Measurements from ENCODE around the gene UBAP2. TPM values are rescaled to one million over a fixed set of nuclear protein-coding genes. Genes with fewer than 3 reads are reported as not detected.
A peak's percentile ranks its signal among the peaks of the same experiment; 100 is the strongest.

Gene UBAP2, protein sequence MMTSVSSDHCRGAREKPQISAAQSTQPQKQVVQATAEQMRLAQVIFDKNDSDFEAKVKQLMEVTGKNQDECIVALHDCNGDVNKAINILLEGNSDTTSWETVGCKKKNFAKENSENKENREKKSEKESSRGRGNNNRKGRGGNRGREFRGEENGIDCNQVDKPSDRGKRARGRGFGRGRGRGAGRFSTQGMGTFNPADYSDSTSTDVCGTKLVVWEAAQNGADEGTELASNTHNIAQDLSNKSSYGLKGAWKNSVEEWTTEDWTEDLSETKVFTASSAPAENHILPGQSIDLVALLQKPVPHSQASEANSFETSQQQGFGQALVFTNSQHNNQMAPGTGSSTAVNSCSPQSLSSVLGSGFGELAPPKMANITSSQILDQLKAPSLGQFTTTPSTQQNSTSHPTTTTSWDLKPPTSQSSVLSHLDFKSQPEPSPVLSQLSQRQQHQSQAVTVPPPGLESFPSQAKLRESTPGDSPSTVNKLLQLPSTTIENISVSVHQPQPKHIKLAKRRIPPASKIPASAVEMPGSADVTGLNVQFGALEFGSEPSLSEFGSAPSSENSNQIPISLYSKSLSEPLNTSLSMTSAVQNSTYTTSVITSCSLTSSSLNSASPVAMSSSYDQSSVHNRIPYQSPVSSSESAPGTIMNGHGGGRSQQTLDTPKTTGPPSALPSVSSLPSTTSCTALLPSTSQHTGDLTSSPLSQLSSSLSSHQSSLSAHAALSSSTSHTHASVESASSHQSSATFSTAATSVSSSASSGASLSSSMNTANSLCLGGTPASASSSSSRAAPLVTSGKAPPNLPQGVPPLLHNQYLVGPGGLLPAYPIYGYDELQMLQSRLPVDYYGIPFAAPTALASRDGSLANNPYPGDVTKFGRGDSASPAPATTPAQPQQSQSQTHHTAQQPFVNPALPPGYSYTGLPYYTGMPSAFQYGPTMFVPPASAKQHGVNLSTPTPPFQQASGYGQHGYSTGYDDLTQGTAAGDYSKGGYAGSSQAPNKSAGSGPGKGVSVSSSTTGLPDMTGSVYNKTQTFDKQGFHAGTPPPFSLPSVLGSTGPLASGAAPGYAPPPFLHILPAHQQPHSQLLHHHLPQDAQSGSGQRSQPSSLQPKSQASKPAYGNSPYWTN
- total RNA-seq (2014; rRNA removed; shearing (Covaris generic); ENCODE audit: low replicate concordance), result 5.8 and 7.1 TPM in 2 replicates

DNA sequence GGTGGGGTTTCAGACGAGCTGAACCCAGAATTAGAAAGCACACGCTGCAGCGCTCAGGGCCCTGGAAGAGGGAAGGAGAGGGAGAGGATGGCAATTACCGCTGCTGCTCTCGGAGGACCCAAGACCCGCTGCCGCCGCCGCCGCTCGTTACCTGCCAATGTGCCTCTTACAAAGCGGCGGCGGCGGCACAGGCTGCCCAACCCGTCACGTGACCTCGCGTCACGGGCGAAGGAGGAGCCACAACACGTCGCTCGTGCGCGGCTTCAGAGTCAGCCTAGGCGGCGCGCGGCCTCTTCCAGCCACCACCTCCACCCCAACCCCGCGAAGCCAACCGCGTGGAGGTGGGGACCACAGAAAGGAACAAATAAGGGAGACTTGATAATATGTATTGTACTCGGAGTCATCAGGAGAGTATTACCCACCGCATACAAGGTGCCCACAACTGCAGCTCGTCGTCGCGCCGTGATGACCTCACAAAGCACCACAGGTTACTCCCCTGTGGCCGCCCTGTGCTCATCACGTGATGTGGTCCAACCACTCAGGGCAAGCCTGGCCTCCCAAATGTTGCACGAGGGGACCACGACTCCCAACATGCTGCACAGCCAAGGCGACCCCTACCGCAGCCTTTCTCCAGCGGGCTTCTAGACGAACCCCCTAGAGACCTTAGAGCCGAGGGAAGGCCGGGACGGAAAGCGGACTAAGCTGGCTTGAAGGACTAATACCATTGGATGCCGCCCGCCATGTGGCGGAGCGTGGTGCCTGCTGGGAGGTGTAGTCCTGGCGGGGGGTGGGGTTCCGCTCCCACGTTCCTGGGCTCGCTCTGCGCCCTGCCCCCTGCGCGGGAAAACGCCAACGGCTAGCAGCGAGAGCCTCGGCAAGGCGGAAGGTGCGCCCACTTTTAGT is at the start of gene UBAP2:
Gene UBAP2 (minus strand): TSS at position 161 of the 903 bp plus-strand sequence. CDS start 31,739 bp downstream, outside the sequence.
- Histone ChIP-seq H3K9me3 (no peaks in the 10 kb centered on the region), H3K36me3 (no peaks in the 10 kb centered on the region), H3K27me3 (no peaks in the 10 kb centered on the region), H3K4me3 (peak within 1 kb of the TSS; percentile 77)
- DNase-seq, result peak; percentile 93

DNA sequence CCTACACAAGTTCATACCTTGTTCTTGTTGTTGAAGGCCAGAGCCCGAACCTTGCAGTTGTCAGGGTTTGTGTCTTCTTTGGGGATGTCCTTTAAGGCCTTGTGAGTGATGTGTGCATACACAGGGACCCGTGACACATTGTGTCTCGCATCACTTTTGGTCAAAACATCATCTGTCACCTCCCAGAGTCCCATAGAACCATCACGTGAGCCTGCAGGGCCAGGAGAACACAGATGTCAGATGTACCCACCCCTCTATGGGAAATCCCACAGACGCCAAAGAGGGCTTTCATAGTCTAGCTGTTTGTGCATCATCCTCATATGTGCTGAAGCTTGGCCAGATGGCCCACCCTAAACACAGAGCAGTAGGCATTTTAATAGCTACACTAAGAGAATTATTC is 49.6 kb upstream of the UBAP2 start:
- H3K9me3 ChIP-seq, result no peaks in the 10 kb centered on the region
- DNase-seq, result no peak
- no peaks in the 10 kb centered on the region for H3K27me3 ChIP-seq
- H3K4me3 ChIP-seq, result no peak overlapping the region
- H3K36me3 ChIP-seq, result peaks cover 11% of the 10 kb centered on the region

DNA sequence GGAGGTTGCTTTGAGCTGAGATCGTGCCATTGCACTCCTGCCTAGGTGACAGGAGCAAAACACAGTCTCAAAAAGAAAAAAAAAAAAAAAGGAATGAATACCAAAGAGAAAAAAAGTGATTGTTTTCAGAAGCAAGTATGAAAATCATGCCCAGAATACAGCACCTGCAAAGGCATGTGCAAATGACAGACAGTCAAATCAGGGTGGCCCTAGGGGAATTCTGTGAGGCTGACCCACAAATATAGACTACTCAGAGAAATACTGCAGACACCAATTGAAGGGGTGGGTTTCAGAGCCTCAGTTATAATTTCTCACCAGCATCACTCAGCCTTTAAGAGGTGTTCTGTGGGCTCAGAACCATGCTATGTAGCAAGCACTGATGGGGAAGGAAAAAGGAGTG is 49.2 kb upstream of the UBAP2 start:
- peaks cover 11% of the 10 kb centered on the region for H3K36me3 ChIP-seq

DNA sequence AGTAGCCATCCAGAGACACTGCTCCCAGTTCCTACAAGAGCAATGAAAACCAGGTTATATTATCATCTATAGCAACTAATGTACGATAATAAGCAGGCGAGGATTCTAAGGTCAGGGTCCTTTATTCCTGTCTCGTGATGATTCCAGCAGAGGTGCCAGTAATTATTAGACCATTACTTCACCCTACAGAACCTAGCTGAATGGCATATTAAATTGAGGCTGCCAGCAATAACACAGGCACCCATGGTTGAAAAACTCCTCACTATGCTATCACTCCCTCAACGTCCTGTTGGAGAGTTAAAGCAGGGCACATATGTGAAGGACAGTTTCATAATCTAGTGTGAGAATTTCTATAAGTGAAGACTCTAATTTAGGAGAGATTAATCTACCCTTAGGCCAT is 48.1 kb upstream of the UBAP2 start:
- Histone ChIP-seq H3K4me3 (no peak overlapping the region), H3K27me3 (no peaks in the 10 kb centered on the region), H3K9me3 (no peaks in the 10 kb centered on the region), H3K36me3 (peaks cover 16% of the 10 kb centered on the region)
- no peak for DNase-seq

More for the DNA sequence above, 49.2 kb upstream of the UBAP2 start:
- H3K9me3 ChIP-seq, result no peaks in the 10 kb centered on the region
- H3K27me3 ChIP-seq, result no peaks in the 10 kb centered on the region
- no peak overlapping the region for H3K4me3 ChIP-seq
- DNase-seq, result no peak

DNA sequence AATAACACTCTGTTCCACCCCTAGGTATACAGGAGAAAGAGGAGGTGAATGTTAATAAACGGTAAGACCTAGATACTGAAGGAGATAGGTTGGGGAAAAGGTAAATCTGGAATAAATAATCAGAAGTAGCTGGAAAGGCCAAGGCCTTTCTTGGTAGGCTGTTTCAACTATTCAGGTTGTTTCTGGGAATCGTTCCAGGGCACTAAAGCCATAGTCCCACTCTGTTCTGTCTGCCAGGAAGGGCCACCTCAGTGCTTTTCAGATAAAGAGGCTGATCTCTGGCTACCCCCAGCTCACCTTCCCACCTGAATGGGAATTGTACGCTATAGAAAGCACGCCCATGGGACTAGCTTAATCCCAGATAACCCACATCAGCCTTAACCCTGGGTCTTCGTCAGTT is 44.9 kb upstream of the UBAP2 start:
- Histone ChIP-seq H3K4me3 (no peak overlapping the region), H3K9me3 (no peaks in the 10 kb centered on the region), H3K27me3 (no peaks in the 10 kb centered on the region), H3K36me3 (peaks cover 14% of the 10 kb centered on the region)
- DNase-seq, result no peak

DNA sequence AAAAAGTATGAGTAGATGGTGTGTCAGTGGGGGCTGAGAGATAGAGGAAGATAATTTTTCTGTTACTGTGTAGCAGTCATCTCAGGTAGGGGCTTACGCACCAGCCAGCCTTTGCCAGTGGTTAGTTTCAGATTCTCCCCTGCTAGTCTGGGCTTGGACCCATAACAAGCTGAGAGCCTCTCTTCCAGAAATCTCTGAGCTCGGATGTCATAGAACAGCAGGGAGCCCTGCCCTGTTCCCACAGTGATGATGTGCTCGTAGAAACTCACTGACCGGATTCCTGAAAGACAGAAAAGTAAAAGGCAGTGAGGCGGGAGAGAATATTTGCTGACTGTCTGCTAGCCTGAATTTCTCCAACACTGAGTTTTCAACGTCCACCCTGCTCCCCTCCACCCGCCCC is 40.6 kb upstream of the UBAP2 start:
- DNase-seq, result no peak
- Histone ChIP-seq H3K27me3 (no peaks in the 10 kb centered on the region), H3K9me3 (no peaks in the 10 kb centered on the region), H3K4me3 (no peak overlapping the region), H3K36me3 (peaks cover 12% of the 10 kb centered on the region)

DNA sequence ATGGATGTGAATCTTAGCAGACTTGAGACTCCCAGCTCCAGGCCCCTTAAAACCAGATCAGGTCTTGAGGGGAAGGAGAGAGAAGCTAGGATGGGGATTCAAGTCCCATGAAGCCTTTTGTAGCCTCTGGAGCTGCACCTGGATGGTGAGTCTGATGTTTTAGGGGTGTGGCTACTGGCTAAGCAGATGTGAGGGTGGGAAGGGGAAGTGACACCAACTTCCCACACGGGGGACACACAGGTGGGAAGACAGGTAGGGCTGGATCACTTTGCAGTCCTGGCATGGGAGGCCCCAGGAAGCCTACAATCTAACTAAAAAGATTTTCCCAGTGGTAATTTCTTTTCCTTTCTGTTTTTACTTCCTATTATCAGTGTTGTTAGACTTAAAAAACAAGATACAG is 38.7 kb upstream of the UBAP2 start:
- Histone ChIP-seq H3K9me3 (no peaks in the 10 kb centered on the region), H3K27me3 (no peaks in the 10 kb centered on the region), H3K4me3 (no peak overlapping the region), H3K36me3 (peaks cover 8% of the 10 kb centered on the region)
- no peak for DNase-seq

DNA sequence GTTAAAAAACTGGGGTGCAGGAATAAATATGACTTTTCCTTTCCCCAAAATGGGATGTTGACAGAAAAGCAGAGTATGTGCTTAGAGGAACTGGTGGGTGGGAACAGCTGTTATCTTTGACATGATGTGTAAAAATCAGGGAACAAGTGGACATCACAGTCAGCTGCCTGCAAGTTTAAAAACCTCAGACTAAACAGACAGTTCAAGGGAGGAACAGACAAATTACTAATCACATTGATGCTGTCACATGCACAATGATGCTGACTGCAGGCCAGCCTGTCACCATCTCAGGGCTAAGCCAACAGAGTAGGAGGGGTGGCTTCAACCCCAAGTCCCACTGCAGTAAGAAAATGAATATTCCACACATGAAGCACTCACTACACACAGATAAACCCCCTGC is 38.2 kb upstream of the UBAP2 start:
- no peaks in the 10 kb centered on the region for H3K27me3 ChIP-seq
- H3K4me3 ChIP-seq, result no peak overlapping the region
- no peaks in the 10 kb centered on the region for H3K9me3 ChIP-seq
- H3K36me3 ChIP-seq, result peaks cover 4% of the 10 kb centered on the region
- no peak for DNase-seq

DNA sequence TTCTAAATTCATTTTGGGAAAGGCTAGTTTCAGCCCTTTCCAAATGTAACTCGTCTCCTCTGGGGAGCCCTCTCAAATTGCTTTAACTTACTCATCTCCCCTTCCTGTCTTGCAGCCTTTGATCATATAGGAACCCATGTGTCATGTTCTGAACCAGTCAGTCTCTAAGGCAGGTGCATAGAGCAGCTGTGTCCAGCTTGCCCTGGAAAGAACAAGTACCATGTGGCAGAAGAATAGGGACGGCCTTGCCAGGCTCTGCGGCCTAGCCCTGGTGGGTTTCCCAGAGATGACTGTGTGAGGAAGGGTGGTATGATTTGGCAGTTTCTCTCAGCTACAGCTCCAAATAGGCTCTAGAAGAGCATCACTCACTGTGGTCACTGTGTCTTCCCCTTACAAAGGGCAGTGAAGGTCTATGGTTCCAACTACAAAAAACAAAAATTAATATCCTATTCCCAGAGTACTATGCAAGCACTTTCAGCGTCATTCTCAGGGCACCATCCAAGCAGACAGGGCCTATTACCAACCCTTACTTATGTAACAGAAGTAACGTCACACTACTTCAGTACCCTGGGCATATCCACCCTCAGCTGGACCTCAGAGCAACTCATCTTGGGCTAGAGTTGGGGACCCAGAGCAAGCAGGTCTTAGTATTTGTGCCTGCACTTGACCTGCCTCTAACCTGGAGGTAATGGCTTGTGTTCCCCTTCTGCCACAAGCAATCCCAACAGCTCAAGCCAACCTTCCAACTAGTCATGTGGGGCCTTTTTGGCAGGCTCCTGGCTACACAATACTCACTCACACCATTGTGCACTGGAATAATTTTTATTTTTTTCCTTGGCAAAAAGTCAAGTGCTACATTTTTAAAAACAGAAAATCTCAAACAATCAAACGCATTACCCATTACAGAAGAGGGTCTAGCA is 37.2 kb upstream of the UBAP2 start:
- peak; percentile 9 for DNase-seq
- Histone ChIP-seq H3K27me3 (no peaks in the 10 kb centered on the region), H3K36me3 (peaks cover 2% of the 10 kb centered on the region; the same call in 1 of the 2 replicates), H3K9me3 (no peaks in the 10 kb centered on the region), H3K4me3 (no peak overlapping the region)

DNA sequence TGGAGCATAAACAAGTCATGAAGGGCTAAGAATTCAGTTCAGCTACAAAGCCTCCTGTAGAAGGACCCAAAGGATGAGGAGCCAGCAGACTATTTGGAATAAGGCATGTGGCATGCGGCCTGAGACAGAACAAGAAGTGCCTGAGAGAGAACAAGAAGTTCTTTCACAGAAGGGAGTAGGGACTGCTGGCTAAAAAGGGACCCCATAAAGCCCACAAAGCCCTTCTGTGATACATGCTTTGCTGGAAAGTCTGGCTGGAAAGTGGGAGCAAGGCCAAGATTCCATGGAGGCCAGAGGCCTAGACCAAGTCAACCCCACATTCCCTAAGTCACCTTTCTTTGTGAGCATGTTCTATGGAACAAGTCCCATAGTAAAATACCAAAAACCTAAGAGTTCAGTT is 35.9 kb upstream of the UBAP2 start:
- Histone ChIP-seq H3K4me3 (no peak overlapping the region), H3K9me3 (no peaks in the 10 kb centered on the region), H3K36me3 (peaks cover 2% of the 10 kb centered on the region; the same call in 1 of the 2 replicates), H3K27me3 (no peaks in the 10 kb centered on the region)
- DNase-seq, result no peak

DNA sequence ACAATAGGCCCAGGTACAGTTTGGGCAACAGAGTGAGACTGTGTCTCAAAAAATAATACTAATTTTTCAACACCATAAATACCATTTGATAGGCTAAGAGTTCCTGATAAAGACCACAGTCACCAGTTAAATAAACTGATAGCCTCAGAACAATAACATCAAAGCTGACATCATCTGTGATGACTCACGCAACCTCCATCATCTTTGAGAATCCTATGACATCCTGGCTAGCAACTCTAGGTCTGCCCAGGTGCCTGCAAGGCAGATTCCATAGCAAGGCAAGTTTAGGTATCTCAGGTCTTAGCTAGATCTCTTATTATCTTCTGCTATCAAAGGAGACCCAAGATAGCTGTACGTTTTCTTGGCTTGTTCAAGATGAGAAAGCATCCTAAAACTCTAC is 30.5 kb upstream of the UBAP2 start:
- DNase-seq, result peak; percentile 19
- Histone ChIP-seq H3K4me3 (no peak overlapping the region), H3K36me3 (no peaks in the 10 kb centered on the region), H3K27me3 (no peaks in the 10 kb centered on the region), H3K9me3 (no peaks in the 10 kb centered on the region)

DNA sequence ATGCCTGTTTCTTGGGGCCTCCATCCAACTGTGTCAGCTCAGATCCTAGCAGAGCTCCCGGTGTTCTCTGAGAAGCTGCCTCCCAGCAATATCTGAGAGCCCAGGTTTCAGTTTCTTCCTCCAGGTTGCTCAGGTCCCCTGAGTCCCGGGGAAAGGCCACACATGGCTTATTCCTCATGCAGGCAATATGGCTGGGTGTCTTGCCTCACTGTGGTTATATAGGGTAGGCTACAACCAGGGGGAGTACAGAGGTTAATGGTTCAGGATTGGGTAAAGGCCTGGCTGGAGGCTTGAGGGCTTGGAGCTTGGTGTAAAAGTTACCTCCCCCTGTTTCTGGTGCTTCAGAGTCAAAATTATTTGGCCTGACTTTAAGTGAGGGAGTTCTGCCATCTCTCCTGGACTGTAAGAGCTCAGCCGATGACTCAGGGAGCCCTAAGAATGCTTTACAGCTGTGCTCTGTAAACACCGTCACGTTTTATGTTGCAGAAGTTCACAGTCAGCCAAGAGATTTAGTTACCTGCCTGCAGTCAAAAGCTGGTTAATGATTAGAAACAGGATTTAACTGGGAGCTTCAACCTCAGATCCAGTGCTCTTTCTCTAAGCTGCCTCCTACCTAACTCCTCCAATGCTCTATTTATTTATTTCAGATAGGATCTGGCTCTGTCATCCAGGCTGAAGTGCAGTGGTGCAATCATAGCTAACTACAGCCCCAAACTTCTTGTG is 24.3 kb upstream of the UBAP2 start:
- peak; percentile 70 for DNase-seq
- Histone ChIP-seq H3K27me3 (no peaks in the 10 kb centered on the region), H3K9me3 (no peaks in the 10 kb centered on the region), H3K4me3 (no peak overlapping the region), H3K36me3 (no peaks in the 10 kb centered on the region)

DNA sequence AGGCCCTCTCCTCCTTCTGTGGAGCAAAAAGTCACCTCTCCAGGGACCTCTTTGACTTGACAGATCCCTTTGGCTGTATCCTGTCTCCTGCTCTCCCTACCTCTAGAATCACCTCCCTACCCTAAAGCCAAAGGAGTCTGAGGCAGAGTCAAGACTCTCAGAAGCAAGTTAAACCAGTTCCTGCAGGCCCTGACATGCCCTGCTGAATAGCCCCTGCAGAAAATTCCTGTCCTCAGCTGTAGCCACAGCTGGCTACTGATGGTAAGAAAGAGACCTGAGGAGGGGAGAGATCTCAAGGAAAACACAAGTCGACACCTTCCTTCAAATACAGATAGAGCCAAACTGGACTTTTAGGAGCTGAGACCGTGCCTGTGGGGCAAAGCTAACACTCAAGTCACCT is 23.7 kb upstream of the UBAP2 start:
- Histone ChIP-seq H3K4me3 (no peak overlapping the region), H3K9me3 (no peaks in the 10 kb centered on the region), H3K27me3 (no peaks in the 10 kb centered on the region), H3K36me3 (no peaks in the 10 kb centered on the region)
- DNase-seq, result no peak

DNA sequence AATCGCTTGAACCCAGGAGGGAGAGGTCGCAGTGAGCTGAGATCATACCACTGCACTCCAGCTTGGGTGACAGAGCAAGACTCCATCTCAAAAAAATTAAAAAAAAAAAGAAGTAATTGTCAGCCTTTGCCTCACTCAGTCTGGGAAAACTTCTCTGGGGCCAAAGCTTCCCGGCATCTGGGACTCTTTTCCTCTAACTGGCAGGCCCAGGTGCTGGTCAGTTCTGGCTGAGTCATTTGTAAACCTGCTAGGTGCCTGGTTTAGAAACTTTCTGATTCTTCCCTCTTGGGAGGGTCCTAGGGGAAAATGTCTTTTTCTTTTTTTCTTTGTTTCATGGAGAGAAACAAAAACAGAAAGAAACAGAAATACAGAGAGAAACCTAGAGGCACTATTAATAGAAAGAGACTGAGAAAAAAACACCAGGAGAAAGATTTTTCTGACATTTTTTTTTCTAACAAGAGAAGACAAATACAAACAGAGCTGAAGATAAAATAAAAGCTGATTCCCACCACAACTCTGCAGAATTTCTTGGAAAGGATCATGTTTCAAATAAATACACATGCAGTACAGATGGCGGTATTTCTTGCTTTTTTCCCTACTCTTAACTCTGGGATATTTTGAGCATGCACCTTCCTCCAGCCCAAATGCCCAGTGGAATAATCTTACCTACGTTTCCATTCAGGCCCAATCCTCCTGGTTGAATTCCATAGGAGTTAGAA is 22.1 kb upstream of the UBAP2 start:
- no peaks in the 10 kb centered on the region for H3K27me3 ChIP-seq
- H3K4me3 ChIP-seq, result no peak overlapping the region
- no peaks in the 10 kb centered on the region for H3K9me3 ChIP-seq
- DNase-seq, result no peak
- no peaks in the 10 kb centered on the region for H3K36me3 ChIP-seq

Measured in MG63 (cell line).